Loucy (cell line): ENCODE measurements around the gene NDUFAF8.

Experiments
- H2AFZ ChIP-seq: fragments of 200-600 bp; sonication (generic); 2 replicates; pipeline ENCODE4 v1.6.0; 2016; ENCODE audit warnings: antibody characterized with exemption, mild to moderate bottlenecking, low read length, moderate library complexity
- H3F3A ChIP-seq: fragments of 200-600 bp; 2 replicates; pipeline ENCODE4 v1.6.0; 2016; ENCODE audit warnings: antibody characterized with exemption, low read depth, mild to moderate bottlenecking
- H3K27me3 ChIP-seq: fragments of 200-600 bp; sonication (generic); 2 replicates; pipeline ENCODE4 v1.6.1; 2014; ENCODE audit warnings: low read length, mild to moderate bottlenecking; ENCODE audit not compliant: insufficient read depth, poor library complexity, severe bottlenecking
- H3K36me3 ChIP-seq: fragments of 200-600 bp; sonication (generic); 2 replicates; pipeline ENCODE4 v1.6.1; 2016; ENCODE audit warnings: low read length; ENCODE audit not compliant: insufficient read depth
- H3K4me1 ChIP-seq: fragments of 200-600 bp; sonication (generic); 2 replicates; pipeline ENCODE4 v1.5.1; 2014; ENCODE audit warnings: low read length, mild to moderate bottlenecking; ENCODE audit not compliant: insufficient read depth, poor library complexity, severe bottlenecking
- H3K4me2 ChIP-seq: fragments of 200-600 bp; sonication (generic); 2 replicates; pipeline ENCODE4 v1.6.0; 2014; ENCODE audit warnings: antibody characterized with exemption, low read length, low read depth, mild to moderate bottlenecking; ENCODE audit not compliant: poor library complexity, severe bottlenecking
- H3K4me3 ChIP-seq: fragments of 200-600 bp; sonication (generic); 2 replicates; pipeline ENCODE4 v1.5.1; 2014; ENCODE audit warnings: low read length, mild to moderate bottlenecking, mixed read lengths; ENCODE audit not compliant: poor library complexity, severe bottlenecking
- H3K79me2 ChIP-seq: fragments of 200-600 bp; sonication (generic); 2 replicates; pipeline ENCODE4 v1.6.1; 2014; ENCODE audit warnings: low read length; ENCODE audit not compliant: insufficient read depth
- H3K9ac ChIP-seq: fragments of 200-600 bp; sonication (generic); 2 replicates; pipeline ENCODE4 v1.6.0; 2014; ENCODE audit warnings: mild to moderate bottlenecking, low read depth, low read length, moderate library complexity; ENCODE audit not compliant: poor library complexity, severe bottlenecking
- H3K9me2 ChIP-seq: fragments of 200-600 bp; sonication (generic); replicated peaks from 2 replicates; pipeline ENCODE4 v1.6.1; 2016; ENCODE audit warnings: low read depth, low read length, mixed read lengths
- H3K9me3 ChIP-seq: fragments of 200-600 bp; sonication (generic); 2 replicates; pipeline ENCODE4 v1.6.1; 2014; ENCODE audit warnings: mild to moderate bottlenecking, antibody characterized with exemption, low read length, low read depth; ENCODE audit not compliant: insufficient read depth
- H4K20me1 ChIP-seq: fragments of 200-600 bp; sonication (generic); 2 replicates; pipeline ENCODE4 v1.6.0; 2014; ENCODE audit warnings: antibody characterized with exemption, low read length, mild to moderate bottlenecking; ENCODE audit not compliant: insufficient read depth, poor library complexity, severe bottlenecking
- CTCF ChIP-seq: fragments of 200-600 bp; sonication (generic); conservative IDR thresholded peaks from 2 replicates; pipeline ENCODE4 v1.5.1; 2014; ENCODE audit warnings: mild to moderate bottlenecking, antibody characterized with exemption, low read length
- EZH2phosphoT487 ChIP-seq: fragments of 200-600 bp; IDR thresholded peaks from 2 replicates; pipeline ENCODE4 v1.6.1; 2018; ENCODE audit warnings: antibody characterized with exemption, mild to moderate bottlenecking, moderate library complexity, borderline replicate concordance

NDUFAF8 gene

GRCh38 chr17:81288715-81289114 is 49.6 kb downstream of the NDUFAF8 start:
- Histone ChIP-seq H3K79me2 (peaks cover 79% of the 10 kb centered on the region), H3K4me3 (no peak overlapping the region), H3K4me1 (peaks cover 24% of the 10 kb centered on the region), H2AFZ (no peak overlapping the region), H3K9me3 (no peaks in the 10 kb centered on the region), H3K27me3 (no peaks in the 10 kb centered on the region), H3K4me2 (no peak overlapping the region), H3K36me3 (no peaks in the 10 kb centered on the region), H3K9me2 (no peaks in the 10 kb centered on the region), H3K9ac (peak overlapping the region; percentile 12), H4K20me1 (no peaks in the 10 kb centered on the region), H3F3A (0 out of 2 replicates have a peak, but pooled peaks cover 5% of the 10 kb centered on the region)
- TF ChIP-seq EZH2phosphoT487 (no peak), CTCF (no peak)

GRCh38 chr17:81289627-81290026 is 50.5 kb downstream of the NDUFAF8 start:
- Histone ChIP-seq H2AFZ (no peak overlapping the region), H3K9me3 (no peaks in the 10 kb centered on the region), H3K4me1 (peaks cover 19% of the 10 kb centered on the region), H3K79me2 (peaks cover 79% of the 10 kb centered on the region), H3F3A (0 out of 2 replicates have a peak, but pooled peaks cover 5% of the 10 kb centered on the region), H3K9me2 (no peaks in the 10 kb centered on the region), H3K36me3 (no peaks in the 10 kb centered on the region), H3K4me3 (no peak overlapping the region), H3K4me2 (no peak overlapping the region), H3K27me3 (no peaks in the 10 kb centered on the region), H3K9ac (no peak overlapping the region), H4K20me1 (no peaks in the 10 kb centered on the region)
- TF ChIP-seq EZH2phosphoT487 (no peak), CTCF (no peak)

GRCh38 chr17:81290230-81290629 is 51.1 kb downstream of the NDUFAF8 start:
- Histone ChIP-seq H3K4me2 (no peak overlapping the region), H3K4me3 (no peak overlapping the region), H3K9ac (no peak overlapping the region), H3K36me3 (no peaks in the 10 kb centered on the region), H3K9me3 (no peaks in the 10 kb centered on the region), H3K27me3 (no peaks in the 10 kb centered on the region), H2AFZ (no peak overlapping the region), H3K9me2 (no peaks in the 10 kb centered on the region), H4K20me1 (no peaks in the 10 kb centered on the region), H3K4me1 (peaks cover 16% of the 10 kb centered on the region), H3F3A (0 out of 2 replicates have a peak, but pooled peaks cover 5% of the 10 kb centered on the region), H3K79me2 (peaks cover 79% of the 10 kb centered on the region)
- TF ChIP-seq CTCF (no peak), EZH2phosphoT487 (no peak)
